Retinal pigment epithelial cell (primary cell): ENCODE data around the gene CDC34.

ENCODE experiments used
- DNase-seq: peaks from one replicate; pipeline ENCODE4 v3.0.0-alpha.2; 2010; ENCODE audit warnings: low read depth
- H3K4me3 ChIP-seq: 2 replicates; pipeline ENCODE4 v1.5.1; 2011; ENCODE audit warnings: mild to moderate bottlenecking, low read length, control low read depth, moderate library complexity
- TF ChIP-seq, protein P1 (sequence below): conservative IDR thresholded peaks from 2 replicates; pipeline ENCODE4 v1.5.1; 2011; ENCODE audit warnings: low read depth, low read length, control low read depth, inconsistent platforms

CDC34 gene

DNA sequence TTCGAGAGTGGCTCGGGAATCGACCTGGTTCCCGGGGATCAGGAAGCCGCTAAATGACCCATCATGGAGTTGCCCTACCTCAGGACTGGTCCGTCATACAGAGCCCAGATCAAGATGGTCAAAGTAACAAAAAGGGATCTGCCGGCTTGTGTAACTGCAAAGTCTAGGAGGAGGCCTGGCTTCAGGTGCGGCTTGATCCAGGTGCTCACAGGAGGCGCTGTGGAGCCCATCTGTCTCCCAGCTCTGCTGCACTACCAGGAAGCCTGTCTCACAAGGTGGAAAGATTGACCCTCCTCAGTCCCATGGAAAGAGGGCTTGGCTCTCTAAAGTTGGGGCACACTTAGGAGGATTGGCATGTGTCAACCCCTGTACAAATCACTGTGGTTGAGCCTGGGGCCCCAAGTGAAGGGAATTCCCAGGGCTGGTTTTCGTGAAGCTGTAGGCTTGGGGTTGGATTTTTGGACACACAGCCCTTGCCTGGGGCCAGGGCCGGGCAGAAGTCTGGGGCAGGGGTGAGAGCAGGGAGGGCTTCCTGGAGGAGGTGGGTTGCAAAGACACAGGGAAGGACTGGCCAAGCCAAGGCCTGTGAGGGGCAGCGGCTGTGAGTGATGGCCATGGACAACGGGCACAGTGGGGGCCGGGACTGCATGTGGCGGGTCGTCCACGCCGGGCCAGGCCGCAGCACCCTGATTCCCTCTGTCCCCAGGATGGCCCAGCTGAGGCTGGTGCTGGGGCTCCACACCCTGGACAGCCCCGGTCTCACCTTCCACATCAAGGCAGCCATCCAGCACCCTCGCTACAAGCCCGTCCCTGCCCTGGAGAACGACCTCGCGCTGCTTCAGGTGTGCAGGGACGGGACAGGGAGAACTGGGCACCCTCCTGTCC is 16.5 kb downstream of the CDC34 start:
- DNase-seq = no peak
- TF ChIP-seq, protein P1, sequence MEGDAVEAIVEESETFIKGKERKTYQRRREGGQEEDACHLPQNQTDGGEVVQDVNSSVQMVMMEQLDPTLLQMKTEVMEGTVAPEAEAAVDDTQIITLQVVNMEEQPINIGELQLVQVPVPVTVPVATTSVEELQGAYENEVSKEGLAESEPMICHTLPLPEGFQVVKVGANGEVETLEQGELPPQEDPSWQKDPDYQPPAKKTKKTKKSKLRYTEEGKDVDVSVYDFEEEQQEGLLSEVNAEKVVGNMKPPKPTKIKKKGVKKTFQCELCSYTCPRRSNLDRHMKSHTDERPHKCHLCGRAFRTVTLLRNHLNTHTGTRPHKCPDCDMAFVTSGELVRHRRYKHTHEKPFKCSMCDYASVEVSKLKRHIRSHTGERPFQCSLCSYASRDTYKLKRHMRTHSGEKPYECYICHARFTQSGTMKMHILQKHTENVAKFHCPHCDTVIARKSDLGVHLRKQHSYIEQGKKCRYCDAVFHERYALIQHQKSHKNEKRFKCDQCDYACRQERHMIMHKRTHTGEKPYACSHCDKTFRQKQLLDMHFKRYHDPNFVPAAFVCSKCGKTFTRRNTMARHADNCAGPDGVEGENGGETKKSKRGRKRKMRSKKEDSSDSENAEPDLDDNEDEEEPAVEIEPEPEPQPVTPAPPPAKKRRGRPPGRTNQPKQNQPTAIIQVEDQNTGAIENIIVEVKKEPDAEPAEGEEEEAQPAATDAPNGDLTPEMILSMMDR = no peak
- H3K4me3 ChIP-seq = no peak overlapping the region

- no peak overlapping the region for H3K4me3 ChIP-seq
- DNase-seq = no peak
- TF ChIP-seq, protein P1 = no peak
Observed at GRCh38 chr19:548886-549830, 17.6 kb downstream of the CDC34 start.

DNA sequence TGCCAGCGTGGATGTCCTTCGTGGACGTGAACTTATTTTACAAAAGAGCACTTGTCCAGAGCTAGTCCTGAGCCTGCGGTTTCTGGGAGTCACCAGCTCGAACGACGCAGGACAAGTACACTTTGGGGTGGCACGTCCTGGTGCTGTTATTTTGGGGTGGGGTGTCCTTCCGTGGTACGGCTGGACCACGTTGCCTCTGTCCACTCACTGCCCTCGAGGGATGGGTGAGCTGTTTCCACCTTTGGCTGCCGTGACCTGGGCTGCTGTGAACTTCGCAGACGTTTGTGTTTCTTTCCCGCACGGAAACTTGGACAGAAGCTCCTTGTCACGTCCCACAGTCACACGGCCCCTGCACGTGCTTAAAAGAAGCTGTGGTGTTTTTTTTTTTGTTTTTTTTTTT is 23.3 kb downstream of the CDC34 start:
- TF ChIP-seq, protein P1 = no peak
- no peak overlapping the region for H3K4me3 ChIP-seq
- no peak for DNase-seq

DNA sequence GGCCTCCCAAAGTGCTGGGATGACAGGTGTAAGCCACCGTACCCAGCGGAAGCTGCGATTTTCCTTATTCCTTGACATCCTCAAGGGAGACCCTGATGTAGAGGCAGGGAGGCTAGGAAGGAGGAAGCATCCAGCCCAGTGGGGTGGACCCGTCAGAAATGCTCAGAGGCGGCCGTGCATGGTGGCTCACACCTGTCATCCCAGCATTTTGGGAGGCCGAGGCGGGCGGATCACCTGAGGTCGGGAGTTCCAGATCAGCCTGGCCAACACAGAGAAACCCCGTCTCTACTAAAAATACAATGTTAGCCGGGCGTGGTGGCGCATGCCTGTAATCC is 23.9 kb downstream of the CDC34 start:
- H3K4me3 ChIP-seq = no peak overlapping the region
- no peak for DNase-seq
- TF ChIP-seq, protein P1 = no peak

GRCh38 chr19:556611-557382 is 25.2 kb downstream of the CDC34 start:
- no peak for DNase-seq
- TF ChIP-seq, protein P1 = no peak
- H3K4me3 ChIP-seq = no peak overlapping the region

DNA sequence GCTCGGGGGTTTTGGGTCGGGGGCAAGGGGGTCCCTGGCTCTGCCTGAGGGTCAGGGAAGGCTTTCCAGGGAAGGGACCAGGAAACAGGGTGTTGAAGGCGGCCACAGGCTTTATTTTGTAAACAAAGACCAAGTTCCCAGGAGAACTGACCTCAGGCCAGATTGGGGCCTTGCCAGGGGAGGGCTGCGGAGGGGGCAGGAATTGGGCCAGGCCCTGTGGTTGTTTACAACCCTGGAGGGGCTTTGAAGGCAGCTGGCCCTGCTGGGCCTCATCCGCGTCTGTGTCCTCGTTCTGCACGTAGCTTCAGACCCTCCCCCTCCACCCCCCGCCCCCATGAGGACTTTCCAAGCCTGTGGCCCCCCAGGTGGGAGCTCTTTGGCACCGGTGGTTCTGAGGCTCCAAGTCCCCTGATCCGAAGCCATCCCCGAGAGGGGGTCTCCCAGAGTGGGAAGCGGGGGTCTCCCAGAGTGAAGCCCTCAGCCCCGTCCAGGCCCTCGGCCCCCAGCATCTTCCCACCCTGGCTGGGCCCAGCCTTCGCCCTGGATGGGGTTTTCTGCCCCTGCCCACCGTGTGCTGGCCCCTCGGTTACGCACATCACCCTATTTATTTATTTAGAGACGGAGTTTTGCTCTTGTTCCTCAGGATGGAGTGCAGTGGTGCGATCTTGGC is 27.3 kb downstream of the CDC34 start:
- TF ChIP-seq, protein P1 = no peak
- no peak overlapping the region for H3K4me3 ChIP-seq
- no peak for DNase-seq
